GM12892 (cell line): ENCODE results near the gene LMAN1L.
"Not testable (repeated sequence)": the region's sequence is repeated elsewhere in the genome, so short reads cannot be mapped to it uniquely, and the experiment has no call there.

Experiments used
- POLR2A ChIP-seq: IDR thresholded peaks from 2 replicates; pipeline ENCODE4 v1.6.1; 2011; ENCODE audit warnings: low read depth, low read length, control low read depth
- POLR2AphosphoS5 ChIP-seq: IDR thresholded peaks from 2 replicates; pipeline ENCODE4 v1.6.1; 2011; ENCODE audit warnings: low read depth, low read length, control low read depth

DNA sequence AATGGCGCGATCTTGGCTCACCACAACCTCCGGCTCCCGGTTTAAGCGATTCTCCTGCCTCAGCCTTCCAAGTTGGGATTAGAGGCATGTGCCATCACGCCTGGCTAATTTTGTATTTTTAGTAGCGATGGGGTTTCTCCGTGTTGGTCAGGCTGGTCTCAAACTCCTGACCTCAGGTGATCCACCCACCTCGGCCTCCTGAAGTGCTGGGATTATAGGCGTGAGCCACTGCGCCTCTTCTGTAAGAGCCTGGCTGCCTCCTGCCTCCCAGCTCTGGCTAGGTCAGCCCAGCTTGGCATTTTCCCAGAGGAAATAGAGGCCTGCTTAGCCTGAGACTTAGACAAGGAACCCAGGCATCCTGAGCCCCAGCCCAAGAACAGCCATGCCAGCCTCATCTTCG, 26.6 kb upstream of the LMAN1L start:
- TF ChIP-seq POLR2AphosphoS5 = not testable (repeated sequence)
- peak; percentile 14; the same call in 1 of the 2 replicates for TF ChIP-seq POLR2A
